ENCODE measurements around the gene WDR43. TPM values are rescaled to one million over a fixed set of nuclear protein-coding genes. Genes with fewer than 3 reads are reported as not detected.
A peak's percentile ranks its signal among the peaks of the same experiment; 100 is the strongest.

WDR43 gene
- total RNA-seq: 18.0 TPM
- long read RNA-seq, transcript WDR43-202 (18 exons, 3,533 nt): major isoform, 22 of 26 reads
- long read RNA-seq, partial matches to known transcripts: 4 of 26 reads
- long read RNA-seq, other reads (novel, unspliced or antisense): 0 of 26 reads

- ATAC-seq: peak; percentile 99
- peak; percentile 99 for DNase-seq
- intact Hi-C loops (cut with micrococcal nuclease): no loop called here
These were observed at the start of gene WDR43 for GRCh38 chr2:28894470-28895188. TSS of gene WDR43 (plus strand) at chr2:28894667. CDS start at chr2:28894699, 32 bp downstream.

GRCh38 chr2:28855193-28855592 lies 39.3 kb upstream of the WDR43 start:
- intact Hi-C loops (cut with micrococcal nuclease): no loop called here
- no peak for ATAC-seq
- no peak for DNase-seq

GRCh38 chr2:28855977-28856376 lies 38.5 kb upstream of the WDR43 start:
- intact Hi-C loops (cut with micrococcal nuclease): no loop called here
- DNase-seq: no peak
- no peak for ATAC-seq

- DNase-seq (no peak), ATAC-seq (no peak)
- intact Hi-C loops (cut with micrococcal nuclease): no loop called here
These were observed 25.9 kb upstream of the WDR43 start for GRCh38 chr2:28868611-28869010.

- DNase-seq: no peak
- ATAC-seq: no peak
- intact Hi-C loops (cut with micrococcal nuclease): no loop called here
These were observed 24.8 kb upstream of the WDR43 start for GRCh38 chr2:28869494-28870145.

- peak; percentile 99 for DNase-seq
- intact Hi-C loops (cut with micrococcal nuclease): no loop called here
- peak; percentile 100 for ATAC-seq
These were observed 24.1 kb upstream of the WDR43 start, which contains the start of gene TRMT61B for GRCh38 chr2:28870146-28870891. TSS of gene TRMT61B (minus strand) at chr2:28870309. CDS start at chr2:28870277, 32 bp downstream.

GRCh38 chr2:28871620-28872019 lies 22.8 kb upstream of the WDR43 start:
- DNase-seq: no peak
- intact Hi-C loops (cut with micrococcal nuclease): no loop called here
- no peak for ATAC-seq

- intact Hi-C loops (cut with micrococcal nuclease): no loop called here
- ATAC-seq (no peak), DNase-seq (no peak)
These were observed 14.3 kb upstream of the WDR43 start for GRCh38 chr2:28880193-28880592.

GRCh38 chr2:28893488-28893887 lies 979 bp upstream of the WDR43 start:
- ATAC-seq (no peak), DNase-seq (no peak)
- intact Hi-C loops (cut with micrococcal nuclease): no loop called here

GRCh38 chr2:28895189-28895893 lies 874 bp downstream of the WDR43 start:
- peak; percentile 8 for ATAC-seq
- no peak for DNase-seq
- intact Hi-C loops (cut with micrococcal nuclease): no loop called here

GRCh38 chr2:28896906-28897305 lies 2.4 kb downstream of the WDR43 start:
- intact Hi-C loops (cut with micrococcal nuclease): no loop called here
- no peak for DNase-seq
- ATAC-seq: no peak

- ATAC-seq (no peak), DNase-seq (no peak)
- intact Hi-C loops (cut with micrococcal nuclease): no loop called here
These were observed 3.6 kb downstream of the WDR43 start for GRCh38 chr2:28898048-28898447.

GRCh38 chr2:28901202-28901601 lies 6.7 kb downstream of the WDR43 start:
- ATAC-seq (no peak), DNase-seq (no peak)
- intact Hi-C loops (cut with micrococcal nuclease): no loop called here

- ATAC-seq (no peak), DNase-seq (no peak)
- intact Hi-C loops (cut with micrococcal nuclease): no loop called here
These were observed 7.4 kb downstream of the WDR43 start for GRCh38 chr2:28901841-28902240.

GRCh38 chr2:28902584-28902983 lies 8.1 kb downstream of the WDR43 start:
- DNase-seq: no peak
- ATAC-seq: no peak
- intact Hi-C loops (cut with micrococcal nuclease): no loop called here

- intact Hi-C loops (cut with micrococcal nuclease): no loop called here
These were observed 9.8 kb downstream of the WDR43 start for GRCh38 chr2:28904295-28904694.

GRCh38 chr2:28904802-28905457 lies 10.5 kb downstream of the WDR43 start:
- intact Hi-C loops (cut with micrococcal nuclease): no loop called here
- ATAC-seq: no peak
- no peak for DNase-seq

More at GRCh38 chr2:28904295-28904694, 9.8 kb downstream of the WDR43 start:
- no peak for ATAC-seq
- no peak for DNase-seq

- no peak for DNase-seq
- ATAC-seq: no peak
- intact Hi-C loops (cut with micrococcal nuclease): no loop called here
These were observed 11.1 kb downstream of the WDR43 start for GRCh38 chr2:28905533-28905932.

- intact Hi-C loops (cut with micrococcal nuclease): no loop called here
- no peak for ATAC-seq
- no peak for DNase-seq
These were observed 11.9 kb downstream of the WDR43 start for GRCh38 chr2:28906376-28906775.

Data from left ventricle myocardium superior (tissue), 1 donor.